ENCODE measurements around the gene CPLANE1.
"Not testable (repeated sequence)": the region's sequence is repeated elsewhere in the genome, so short reads cannot be mapped to it uniquely, and the experiment has no call there.

Gene CPLANE1

DNA sequence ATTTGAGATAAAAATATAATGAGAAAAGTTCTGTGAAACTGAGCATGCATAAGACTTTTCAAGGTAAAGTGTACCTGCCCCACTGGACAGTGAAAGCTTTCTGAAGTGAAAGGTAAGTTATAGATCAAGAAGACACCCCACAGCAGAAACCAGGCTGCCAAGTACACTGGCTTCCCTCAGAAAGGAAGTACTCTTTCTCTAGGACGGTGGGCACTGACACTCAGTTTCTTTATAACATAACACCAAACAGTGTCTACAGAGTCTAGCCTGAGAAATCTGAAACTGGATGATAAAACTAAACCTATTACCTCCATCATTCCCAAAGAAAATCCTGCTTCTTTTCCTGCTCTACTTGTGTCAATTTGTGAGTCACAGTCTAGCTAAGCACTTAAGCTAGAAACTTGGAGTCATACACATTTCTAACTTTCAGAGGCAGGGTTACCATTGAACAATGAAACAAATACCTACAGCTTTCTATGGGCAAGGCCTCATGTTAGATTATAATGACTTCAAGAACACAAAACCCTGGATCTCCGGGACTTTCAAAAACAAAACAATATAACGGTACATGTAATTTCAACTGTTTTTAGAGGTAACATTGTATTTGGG is 136.7 kb downstream of the CPLANE1 start:
- DNase-seq = no peak

DNA sequence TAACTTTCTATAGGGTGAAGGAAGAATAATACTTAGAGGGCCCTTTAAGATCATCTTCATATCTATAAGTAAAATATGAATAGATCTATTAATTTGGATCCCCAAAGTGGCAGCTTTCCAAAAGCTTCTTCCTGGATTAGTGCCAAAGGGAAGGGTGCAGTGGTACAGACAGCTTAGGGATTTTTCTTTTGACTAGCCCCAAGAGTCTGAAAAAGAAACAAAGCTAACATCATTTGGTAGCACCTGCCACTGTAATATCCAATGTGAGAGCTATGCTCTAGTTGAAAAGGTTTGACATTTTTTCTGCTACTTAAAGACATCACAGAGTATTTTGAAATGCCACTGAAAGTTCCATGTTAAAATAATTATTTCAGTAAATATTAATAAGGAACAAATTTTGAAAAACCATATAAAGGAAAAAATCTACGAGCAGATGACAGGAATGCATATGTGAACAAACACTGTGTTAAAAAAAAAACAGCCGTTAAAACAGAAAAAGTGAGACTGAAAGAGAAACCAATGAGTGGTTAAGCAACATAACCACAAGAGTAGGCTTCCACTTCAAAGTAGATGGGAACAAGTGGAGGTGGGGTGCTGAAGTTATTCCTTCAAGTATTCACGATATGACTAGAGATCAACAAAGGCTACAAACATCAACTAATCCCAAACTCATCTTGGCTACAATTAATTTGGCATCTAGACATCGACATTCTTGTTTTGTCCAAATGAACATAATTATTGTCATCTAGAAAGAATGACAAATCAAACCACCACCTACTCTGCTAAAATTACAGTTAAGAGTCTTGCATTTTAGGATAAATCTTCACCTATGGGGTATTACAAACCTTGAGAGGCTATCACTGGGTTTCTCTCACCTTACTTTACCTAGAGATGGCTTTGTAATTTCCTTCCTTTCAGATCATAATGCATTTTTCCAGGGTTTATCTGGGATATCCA is 137.5 kb downstream of the CPLANE1 start:
- DNase-seq = peak; percentile 39

DNA sequence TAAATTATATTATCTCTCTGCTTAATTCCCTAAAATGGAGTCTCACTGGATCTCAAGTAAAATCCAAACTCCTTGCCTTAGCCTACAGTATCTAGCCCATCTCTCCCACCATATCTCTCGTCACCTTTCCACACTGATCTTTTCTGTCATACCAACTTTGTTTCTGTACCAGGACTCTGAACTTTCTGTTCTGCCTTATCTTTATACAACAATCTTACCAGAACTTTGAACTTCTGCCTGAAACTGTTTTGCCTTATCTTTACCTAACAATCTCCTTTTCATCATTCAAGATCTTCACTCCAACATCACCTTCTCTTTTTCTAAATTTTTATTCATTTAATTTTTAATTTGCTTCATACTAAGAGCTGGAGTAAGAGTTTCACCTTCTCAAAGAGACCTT is 139.0 kb downstream of the CPLANE1 start:
- DNase-seq = no peak

DNA sequence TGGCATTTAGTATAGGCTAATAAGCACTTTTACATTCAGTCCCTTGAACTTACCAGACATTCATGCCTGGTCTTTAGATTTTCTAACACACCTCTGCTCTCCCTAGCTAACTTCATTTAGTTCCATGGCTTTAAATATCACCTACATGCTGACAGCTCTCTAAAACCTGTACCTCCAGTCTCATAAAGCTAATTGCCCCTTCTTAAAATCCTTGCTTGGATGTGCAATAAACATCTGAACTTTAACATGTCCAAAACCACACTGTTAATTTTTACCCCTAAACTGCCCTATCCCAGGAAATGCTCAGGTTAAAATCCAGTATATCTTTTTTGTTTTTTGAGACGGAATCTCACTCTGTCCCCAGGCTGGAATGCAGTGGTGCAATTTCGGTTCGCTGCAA is 139.8 kb downstream of the CPLANE1 start:
- DNase-seq = no peak

DNA sequence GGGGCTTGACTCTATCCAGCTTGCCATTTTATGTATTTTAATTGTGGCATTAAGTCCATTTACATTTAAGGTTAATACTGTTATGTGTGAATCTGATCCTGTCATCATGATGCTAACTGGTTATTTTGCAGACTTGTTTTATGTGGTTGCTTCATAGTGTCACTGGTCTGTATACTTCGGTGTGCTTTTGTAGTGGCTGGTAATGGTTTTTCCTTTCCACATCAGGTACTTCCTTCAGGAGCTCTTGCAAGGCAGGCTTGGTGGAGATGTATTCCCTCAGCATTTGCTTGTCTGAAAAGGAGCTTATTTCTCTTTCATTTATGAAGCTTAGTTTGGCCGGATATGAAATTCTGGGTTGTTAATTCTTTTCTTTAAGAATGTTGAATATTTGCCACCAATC is 145.9 kb downstream of the CPLANE1 start:
- DNase-seq = no peak

DNA sequence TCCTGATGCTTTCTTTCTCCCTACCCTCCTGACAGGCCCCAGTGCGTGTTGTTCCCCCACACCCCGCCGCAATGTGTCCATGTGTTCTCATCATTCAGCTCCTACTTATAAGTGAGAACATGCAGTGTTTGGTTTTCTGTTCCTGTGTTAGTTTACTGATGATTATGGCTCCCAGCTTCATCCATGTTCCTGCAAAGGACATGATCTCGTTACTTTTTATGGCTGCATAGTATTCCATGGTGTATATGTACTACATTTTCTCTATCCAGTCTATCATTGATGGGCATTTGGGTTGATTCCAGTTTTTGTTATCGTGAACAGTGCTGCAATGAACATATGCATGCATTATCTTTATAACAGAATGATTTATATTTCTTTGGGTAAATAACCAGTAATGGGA is 149.9 kb downstream of the CPLANE1 start:
- not testable (repeated sequence) for DNase-seq

DNA sequence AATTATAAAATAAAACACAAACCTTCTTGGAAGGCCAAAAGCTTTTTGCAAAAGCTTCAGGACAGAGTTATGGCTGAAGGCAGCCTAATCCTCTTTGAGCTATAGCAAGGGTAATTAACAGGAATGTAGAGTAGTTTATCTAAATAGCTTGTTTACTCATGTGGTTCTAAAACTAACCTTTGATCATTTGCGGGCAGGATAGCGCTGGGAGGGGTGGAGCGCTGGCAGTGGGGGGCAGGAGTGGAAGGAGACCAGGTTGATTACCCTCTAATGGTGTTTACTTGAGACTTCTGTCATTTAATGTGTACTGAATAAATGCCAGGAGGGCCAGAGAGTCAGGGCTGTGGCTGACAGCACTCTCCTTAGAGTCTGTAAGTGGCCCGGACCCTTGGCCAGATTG is 155.4 kb downstream of the CPLANE1 start:
- DNase-seq = not testable (repeated sequence)

DNA sequence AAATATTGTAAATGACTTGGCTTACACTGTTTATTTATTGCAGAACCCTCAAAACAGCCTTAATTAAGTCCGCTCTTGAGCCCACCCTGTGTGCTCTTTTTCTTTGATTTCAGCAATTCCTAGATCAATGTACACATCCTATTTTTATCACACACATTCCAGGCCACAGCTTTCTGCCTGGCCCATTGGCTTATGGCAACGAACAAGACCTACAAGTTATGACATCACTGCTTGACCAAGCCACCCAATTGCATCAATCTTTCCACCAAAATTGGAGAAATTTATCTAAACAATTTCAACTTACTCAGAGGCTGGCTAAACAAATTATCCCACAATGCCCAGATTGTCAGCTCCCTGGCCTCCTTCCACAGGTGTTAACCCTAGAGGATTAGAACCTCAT is 158.4 kb downstream of the CPLANE1 start:
- DNase-seq = no peak

DNA sequence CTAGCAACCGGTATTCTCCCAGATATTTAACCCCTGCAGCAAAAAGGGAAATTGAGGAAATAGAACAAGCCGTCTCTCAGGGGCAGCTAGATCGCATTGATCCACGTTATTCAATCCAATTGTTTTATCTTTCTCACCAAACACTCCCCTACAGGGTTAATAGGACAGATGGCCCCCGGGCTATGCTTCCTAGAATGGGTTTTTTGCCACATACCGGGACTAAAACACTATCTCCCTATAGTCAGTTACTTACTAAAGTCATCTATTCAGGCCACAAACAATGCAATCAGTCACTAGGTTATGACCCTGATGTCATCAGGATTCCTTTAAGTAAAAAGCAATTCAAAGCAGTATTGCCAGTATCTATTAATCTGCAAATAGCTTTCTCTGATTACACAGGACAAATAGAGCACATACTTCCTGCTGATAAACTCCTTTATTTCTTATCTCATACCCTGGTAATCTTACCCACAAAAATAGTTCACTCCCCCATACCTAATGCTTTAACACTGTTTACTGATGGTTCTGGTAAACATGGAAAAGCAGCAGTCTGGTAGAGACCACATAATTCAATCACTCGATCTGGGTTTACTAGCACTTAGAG is 159.0 kb downstream of the CPLANE1 start:
- DNase-seq = no peak

DNA sequence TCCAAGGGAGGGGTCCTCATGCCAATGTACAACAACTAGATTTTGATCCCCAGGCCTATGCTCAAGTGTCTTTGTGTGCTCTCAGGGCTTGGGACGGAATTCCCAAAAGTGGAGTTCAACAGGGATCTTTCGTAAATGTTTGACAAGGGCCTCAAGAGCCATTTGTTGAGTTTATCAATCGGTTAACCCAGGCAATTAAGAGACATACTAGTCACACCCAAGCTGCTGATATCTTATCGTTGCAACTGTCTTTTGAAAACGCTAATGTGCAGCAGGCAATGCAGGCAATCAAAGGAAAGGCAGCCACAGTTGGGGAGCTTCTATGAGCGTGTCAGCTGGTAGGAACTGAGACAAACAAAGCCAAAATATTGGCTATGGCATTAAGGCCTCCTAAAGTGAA is 161.2 kb downstream of the CPLANE1 start:
- DNase-seq = no peak

DNA sequence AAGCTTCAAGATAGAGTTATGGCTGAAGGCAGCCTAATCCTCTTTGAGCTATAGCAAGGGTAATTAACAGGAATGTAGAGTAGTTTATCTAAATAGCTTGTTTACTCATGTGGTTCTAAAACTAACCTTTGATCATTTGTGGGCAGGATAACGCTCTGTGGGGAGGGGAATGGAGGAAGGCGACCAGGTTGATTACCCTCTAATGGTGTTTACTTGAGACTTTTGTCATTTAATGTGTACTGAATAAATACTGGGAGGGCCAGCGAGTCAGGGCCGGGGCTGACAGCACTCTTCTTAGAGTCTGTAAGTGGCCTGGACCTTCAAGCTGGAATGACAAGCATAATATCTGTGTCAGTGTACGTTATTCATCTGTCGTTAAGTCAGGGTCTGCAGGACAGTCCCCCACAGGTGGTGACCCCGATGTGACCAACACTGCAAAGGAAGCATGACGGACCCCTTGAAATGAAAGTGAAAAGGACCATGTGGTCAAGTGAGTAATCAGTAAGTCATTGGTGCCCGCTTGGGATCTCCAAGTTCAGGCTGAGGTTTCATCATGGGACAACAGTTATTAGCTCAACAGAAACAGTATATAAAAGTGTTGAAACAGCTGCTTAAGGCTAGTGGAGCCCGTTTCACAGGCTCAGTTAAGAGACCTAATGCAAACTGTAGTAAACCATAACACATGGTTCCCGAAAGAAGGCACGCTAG is 162.6 kb downstream of the CPLANE1 start:
- DNase-seq = no peak

DNA sequence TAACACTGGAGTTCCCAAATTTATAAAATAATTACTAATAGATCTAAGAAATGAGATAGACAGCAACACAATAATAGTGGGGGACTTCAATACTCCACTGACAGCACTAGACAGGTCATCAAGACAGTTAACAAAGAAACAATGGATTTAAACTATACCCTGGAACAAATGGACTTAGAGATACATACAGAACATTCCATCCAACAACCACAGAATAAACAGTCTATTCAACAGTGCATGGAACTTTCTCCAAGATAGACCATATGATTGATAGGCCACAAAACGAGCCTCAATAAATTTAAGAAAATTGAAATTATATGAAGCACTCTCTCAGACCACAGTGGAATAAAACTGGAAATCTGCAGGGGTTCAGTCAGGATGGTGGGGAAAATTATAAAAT is 163.2 kb downstream of the CPLANE1 start:
- DNase-seq = not testable (repeated sequence)

DNA sequence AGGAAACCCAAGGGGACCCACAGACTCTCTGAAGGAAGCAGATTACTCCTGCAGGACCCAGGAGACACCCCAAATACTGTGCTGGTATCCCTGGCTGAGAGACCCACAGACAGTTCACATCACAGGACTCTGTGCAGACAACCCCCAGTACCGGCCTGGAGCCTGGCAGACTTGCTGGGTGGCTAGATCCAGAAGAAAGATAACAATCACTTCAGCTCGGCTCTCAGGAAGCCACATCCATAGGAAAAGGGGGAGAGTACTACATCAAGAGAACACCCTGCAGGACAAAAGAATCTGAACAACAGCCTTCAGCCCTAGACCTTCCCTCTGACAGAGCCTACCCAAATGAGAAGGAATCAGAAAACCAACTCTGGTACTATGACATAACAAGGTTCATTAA is 166.2 kb downstream of the CPLANE1 start:
- DNase-seq = not testable (repeated sequence)

DNA sequence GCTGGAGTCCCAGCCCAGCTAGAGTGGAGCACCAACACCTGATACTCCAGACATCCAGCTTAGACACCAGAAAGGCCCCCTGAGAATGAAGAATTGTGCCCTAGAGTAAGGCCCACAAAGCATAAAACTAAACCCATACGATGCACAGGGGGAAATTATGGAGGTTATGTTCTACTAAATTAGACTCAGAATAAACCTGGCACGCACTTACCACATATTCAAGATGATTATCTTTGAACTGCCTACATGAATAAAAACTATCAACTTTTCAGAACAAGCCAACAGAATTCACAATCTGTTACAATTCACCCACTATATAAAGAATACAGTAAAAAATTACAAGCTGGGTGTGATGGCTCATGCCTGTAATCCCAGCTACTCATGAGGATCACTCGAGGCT is 168.5 kb downstream of the CPLANE1 start:
- DNase-seq = no peak

DNA sequence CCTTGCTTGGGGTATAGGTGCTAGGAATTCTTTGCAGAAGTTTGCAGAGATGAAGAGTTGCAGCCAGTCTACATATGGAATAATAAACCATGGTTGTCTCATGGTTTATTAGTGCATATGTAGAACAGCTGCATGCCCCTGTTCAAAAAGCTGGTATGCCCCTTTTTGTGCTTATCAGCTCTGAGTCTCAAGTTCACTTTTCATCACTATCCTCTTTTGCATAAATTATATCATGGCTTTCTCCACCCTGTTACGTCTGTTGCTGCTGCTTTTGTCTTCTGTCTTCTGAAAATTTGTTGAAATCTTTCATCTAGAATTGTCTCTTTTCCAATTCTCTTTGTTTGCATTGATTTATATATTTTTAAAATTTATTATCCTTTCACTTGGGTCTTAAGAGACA is 172.0 kb downstream of the CPLANE1 start:
- no peak for DNase-seq

DNA sequence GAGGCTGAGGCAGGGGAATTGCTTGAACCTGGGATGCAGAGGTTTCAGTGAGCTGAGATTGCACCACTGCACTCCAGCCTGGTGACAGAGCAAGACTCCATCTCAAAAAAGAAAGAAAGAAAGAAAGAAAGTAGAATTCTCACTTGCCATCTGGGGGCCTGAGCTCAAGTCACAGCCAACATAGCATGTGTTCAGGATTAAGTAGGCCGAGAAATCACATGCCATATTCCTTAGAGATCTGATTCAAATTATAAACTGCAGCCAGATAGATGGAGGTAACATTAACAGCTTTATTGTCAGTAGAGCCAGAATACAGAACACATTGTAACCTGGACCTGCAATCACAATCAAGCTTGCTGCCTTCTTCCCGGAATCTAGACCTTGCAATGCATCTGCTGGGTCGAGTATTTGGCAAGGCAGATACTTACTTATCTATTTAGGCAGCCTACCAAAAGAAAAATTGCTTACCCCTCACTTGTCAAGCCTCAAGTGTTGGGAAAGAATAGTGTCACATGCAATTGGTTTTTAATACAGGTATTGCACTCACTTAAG is 173.7 kb downstream of the CPLANE1 start:
- no peak for DNase-seq

DNA sequence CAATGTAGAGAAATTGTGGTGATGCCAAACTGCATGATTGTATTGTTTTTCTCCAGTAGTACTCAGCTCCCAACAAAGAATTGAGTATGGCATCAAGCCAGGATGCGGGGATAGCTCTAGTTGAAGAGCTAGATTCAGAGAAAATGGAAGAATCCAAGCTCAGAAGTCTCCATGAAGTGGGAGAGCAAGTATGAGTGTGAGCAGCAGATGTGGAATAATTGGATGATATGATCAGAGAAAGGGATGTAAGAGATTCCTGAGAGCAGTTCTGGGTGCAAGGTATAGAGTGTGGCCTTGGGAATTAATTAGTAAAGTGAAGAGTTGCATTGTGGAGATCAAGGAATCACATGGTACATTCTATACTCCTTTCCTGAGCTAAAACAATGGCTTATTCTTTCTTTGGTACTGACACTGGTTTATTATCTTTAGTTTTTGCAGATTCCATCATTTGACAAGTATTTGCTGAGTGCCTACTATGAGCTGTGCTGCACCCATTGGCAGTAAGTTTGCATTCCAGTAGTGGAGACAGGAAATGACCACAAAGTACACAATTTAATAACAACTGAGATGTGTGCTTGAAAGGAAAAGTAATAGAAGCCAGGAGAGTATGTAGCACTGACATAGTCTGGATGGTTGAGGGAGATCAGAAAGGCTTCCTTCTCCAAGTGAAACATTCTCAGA is 177.1 kb downstream of the CPLANE1 start:
- no peak for DNase-seq

DNA sequence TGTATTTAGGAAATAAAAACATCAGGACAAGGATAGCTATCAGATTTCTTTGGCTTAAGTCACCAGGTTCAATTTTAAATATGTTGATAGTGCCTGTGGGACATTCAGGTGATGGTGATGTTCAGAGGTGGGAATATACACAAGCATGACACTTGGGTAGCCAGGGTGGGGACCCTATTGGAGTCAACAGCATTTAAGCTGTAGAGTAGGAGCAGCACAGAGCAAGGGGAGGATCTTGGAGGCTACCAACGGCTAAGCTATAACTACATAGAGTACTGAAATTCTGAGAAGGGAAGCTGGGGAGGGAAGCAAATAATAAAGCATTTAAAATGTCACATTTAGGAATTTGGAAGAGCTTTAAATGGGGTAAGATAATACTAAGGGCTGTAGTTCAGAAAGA is 177.7 kb downstream of the CPLANE1 start:
- no peak for DNase-seq

DNA sequence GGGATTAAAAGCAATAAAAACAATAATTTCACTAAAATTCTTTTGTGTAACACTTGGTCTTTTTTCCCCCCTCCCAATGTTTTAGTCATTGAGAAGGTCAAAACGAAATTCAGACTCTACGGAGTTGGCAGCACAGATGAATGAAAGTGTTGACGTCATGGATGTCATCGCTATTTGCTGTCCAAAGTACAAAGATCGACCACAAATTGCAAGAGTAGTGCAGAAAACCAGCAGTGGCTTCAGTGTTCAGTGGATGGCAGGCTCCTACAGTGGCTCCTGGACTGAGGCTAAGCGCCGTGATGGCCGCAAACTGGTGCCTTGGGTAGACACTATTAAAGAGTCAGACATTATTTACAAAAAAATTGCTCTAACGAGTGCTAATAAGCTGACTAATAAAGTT is 184.7 kb downstream of the CPLANE1 start:
- DNase-seq = no peak

DNA sequence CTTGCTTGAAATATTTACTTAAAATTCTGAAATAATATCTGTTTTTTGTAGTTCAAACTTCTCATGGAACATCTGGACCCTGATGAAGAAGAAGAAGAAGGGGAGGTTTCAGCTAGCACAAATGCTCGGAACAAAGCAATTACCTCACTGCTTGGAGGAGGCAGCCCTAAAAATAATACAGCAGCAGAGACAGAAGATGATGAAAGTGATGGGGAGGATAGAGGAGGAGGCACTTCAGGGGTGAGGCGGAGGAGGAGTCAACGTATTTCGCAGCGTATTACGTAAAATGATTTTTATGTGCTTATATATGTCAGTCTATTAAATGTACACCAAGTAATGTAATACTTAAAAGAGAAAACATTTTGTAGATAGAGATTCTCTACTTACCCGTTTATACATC is 185.4 kb downstream of the CPLANE1 start:
- no peak for DNase-seq

DNA sequence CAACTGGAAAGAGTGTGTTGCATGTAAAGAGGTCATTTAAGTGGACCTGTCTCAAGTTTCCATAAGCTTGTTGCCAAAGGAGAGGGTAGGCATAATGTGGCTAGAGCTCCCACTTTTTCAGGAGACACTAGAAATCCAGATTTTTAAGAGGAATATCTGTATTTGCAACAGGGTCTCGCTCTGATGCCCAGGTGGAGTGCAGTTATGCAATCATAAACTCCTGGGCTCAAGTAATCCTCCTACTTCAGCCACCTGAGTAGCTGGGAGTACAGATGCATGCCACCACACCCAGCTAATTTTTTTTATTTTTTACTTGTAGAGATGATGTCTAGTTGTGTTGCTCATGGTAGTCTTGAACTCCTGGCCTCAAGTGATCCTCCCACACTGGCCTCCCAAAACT is 189.1 kb downstream of the CPLANE1 start:
- no peak for DNase-seq

DNA sequence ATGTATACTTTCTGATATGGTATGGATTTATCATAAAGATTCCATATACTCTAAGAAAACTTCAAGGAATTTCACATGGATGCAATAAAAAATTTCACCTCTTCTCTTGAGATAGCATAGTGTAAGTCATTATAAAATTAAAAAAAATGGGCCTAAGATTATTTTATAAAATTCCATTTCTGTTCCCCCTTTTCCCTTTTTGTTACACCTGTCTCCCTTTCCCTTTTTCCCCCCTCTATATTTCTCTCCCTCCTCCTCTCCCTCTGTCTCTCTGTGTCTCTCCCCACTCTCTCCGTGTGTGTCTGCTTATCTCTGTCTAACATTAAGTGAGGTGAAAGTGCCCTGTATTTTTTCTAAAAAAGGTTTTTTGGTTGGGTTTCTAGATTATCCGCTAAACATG is 192.4 kb downstream of the CPLANE1 start:
- no peak for DNase-seq

Data from CD4-positive, alpha-beta T cell treated with Interleukin-12 subunit alpha and Interleukin-12 subunit beta, for 1 hour (primary cell).